ENCODE results near the gene CERS6.
"Not testable (repeated sequence)": the region's sequence is repeated elsewhere in the genome, so short reads cannot be mapped to it uniquely, and the experiment has no call there.

The CERS6 gene

DNA sequence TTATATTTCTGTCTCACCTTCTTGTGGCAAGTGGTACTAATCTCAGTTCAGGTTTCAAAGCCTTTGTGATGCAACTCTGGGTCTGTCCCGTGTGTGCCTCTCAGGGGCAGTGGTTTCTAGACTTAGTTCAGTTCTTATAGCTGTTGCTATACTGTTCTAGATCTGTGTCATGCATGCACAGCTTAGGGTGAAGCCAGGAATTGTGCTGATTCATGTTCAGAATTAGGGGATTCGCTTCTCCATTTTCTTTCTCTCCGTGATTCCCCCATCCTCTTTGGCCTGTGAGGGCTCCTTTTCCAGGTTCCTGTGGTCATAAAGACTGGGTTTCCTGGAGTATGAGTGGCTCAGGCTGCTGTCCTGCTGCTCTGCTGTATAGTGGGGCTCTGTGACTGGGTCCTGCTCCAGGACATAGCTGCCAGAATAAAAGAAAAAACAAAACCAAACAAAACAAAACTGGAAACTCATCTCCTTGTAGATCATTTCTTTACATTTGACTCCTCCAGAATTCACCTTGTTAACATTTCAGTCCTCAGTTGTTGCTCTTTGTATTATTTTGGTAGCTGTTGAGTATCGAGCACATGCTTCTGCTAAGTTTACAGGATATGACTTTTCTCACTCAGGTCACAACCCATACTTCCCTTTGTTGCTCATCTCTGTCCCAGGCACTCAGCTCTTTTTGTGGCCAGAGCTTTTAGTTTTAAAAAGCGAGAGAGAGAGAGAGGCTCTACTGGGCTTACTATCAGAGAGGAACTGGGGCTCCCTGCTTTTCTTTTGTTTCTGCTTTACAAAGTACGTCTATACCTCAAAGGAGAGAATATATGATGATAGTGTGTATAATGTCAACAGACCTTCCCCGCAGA, 34.2 kb downstream of the CERS6 start:
- Histone ChIP-seq H3K4me1 (no peaks in the 10 kb centered on the region), H3K27me3 (no peaks in the 10 kb centered on the region), H3K4me3 (ENCODE audit: low read depth, low read length) (no peak overlapping the region), H3K36me3 (no peaks in the 10 kb centered on the region), H3K9me3 (no peaks in the 10 kb centered on the region)
- DNase-seq = no peak
- TF ChIP-seq, protein P1, sequence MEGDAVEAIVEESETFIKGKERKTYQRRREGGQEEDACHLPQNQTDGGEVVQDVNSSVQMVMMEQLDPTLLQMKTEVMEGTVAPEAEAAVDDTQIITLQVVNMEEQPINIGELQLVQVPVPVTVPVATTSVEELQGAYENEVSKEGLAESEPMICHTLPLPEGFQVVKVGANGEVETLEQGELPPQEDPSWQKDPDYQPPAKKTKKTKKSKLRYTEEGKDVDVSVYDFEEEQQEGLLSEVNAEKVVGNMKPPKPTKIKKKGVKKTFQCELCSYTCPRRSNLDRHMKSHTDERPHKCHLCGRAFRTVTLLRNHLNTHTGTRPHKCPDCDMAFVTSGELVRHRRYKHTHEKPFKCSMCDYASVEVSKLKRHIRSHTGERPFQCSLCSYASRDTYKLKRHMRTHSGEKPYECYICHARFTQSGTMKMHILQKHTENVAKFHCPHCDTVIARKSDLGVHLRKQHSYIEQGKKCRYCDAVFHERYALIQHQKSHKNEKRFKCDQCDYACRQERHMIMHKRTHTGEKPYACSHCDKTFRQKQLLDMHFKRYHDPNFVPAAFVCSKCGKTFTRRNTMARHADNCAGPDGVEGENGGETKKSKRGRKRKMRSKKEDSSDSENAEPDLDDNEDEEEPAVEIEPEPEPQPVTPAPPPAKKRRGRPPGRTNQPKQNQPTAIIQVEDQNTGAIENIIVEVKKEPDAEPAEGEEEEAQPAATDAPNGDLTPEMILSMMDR (IDR thresholded peaks at IDR 0.05; ENCODE audit: low read depth, low read length) = no peak

DNA sequence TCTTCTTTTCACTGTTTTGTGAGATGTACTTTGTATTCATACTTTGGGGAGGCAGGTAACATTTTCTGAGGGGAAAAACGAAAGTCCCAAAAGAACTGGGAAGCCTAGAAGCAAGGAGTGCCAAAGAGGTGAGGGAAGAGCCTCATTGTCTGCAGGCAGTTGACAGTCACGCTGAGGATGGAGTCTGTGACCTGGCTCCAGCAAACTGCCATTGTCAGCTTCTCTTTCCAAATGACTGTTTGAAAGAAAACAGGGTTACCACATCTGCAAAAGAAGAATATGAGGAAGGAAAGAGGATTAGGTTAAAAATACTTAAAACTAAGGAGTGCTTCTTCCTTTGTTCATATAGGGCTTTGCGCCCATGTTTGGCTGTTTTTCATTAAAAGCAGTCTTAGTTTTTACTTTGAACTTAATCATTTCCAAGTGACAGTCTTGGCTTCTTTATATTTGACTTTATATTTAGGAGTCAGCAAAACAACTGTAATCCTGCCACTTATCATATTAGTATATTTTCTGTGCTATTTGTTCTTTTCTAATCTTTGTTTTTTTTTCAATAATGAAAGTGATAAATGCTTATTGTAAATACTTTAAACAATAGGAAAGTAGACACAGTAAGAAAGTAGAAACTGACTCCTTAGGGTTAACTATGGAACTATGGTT, 35.0 kb downstream of the CERS6 start:
- DNase-seq = no peak
- H3K36me3 ChIP-seq = no peaks in the 10 kb centered on the region
- H3K27me3 ChIP-seq = no peaks in the 10 kb centered on the region
- no peak overlapping the region for H3K4me3 ChIP-seq (ENCODE audit: low read depth, low read length)
- H3K4me1 ChIP-seq = no peaks in the 10 kb centered on the region
- H3K9me3 ChIP-seq = no peaks in the 10 kb centered on the region
- TF ChIP-seq, protein P1 (IDR thresholded peaks at IDR 0.05; ENCODE audit: low read depth, low read length) = no peak

DNA sequence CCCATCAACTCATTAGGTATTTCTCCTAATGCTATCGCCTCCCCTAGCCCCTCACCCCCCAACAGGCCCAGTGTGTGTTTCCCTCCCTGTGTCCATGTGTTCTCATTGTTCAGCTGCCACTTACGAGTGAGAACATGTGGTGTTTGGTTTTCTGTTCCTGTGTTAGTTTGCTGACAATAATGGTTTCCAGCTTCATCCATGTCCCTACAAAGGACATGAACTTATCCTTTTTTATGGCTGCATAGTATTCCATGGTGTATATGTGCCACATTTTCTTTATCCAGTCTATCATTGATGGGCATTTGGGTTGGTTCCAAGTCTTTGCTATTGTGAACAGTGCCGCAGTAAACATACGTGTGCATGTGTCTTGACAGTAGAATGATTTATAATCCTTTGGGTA, 35.7 kb downstream of the CERS6 start:
- H3K36me3 ChIP-seq; H3K4me1 ChIP-seq; H3K4me3 ChIP-seq (ENCODE audit: low read depth, low read length); DNase-seq; H3K27me3 ChIP-seq; H3K9me3 ChIP-seq: not testable (repeated sequence)

DNA sequence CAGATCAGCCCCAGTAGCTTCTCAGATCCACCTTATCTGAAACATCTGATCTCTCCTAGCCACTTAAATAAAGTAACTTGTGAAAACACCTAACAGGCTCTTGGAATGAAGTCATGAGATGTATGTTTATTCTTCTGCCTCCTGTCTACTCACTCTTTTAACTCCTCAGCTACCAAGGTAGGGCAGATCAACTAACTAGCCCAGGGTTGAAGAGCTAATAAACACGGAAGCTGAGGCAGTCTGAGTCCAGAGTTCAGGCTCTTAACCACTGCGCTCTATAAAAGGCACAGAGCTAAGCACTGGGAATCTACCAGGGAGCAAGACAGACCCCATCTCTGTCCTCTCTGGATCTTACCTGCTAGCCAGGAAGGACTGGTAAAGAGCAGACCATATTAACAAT, 37.1 kb downstream of the CERS6 start:
- not testable (repeated sequence) for H3K4me3 ChIP-seq (ENCODE audit: low read depth, low read length); H3K9me3 ChIP-seq; H3K4me1 ChIP-seq; H3K36me3 ChIP-seq; H3K27me3 ChIP-seq; DNase-seq

DNA sequence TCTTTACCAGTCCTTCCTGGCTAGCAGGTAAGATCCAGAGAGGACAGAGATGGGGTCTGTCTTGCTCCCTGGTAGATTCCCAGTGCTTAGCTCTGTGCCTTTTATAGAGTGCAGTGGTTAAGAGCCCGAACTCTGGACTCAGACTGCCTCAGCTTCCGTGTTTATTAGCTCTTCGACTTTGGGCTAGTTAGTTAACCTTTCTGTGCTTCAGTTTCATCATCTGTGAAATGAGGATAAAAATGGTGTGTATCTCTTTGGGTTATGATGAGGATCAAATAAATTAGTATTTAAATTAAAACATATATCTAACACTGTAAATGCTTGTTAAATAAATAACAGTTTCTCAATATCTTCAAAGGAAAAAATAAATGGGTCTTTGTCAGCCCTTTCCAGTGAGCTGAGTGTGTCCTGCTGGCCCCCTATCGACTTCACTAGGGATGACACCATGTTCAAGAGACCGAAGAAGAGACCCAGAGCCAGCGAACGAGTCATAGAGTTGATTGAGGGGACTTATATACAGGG, 38.2 kb downstream of the CERS6 start:
- Histone ChIP-seq H3K9me3 (no peaks in the 10 kb centered on the region), H3K4me3 (ENCODE audit: low read depth, low read length) (no peak overlapping the region), H3K27me3 (no peaks in the 10 kb centered on the region), H3K4me1 (no peaks in the 10 kb centered on the region), H3K36me3 (no peaks in the 10 kb centered on the region)
- TF ChIP-seq, protein P1 (IDR thresholded peaks at IDR 0.05; ENCODE audit: low read depth, low read length) = peak; percentile 57
- peak; percentile 33 for DNase-seq

DNA sequence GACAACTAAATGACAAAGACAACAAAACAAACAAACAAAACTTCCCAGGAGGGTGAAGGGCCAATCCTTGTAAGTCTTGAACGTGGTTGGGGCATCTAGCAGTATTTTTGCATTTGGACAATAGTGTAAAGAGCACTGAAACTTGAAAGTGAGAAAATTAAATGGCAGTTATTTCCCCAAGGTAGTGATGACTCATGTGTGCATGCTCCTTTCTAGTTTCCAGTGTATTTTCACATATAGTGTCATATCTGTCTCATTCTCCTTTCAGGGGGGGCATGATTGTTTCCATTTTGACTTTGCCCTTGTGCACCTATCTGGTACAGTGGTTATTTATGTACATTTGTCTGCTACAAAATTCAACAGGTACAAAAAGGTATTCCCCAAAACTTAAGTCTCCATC, 39.5 kb downstream of the CERS6 start:
- H3K36me3 ChIP-seq = no peaks in the 10 kb centered on the region
- TF ChIP-seq, protein P1 (IDR thresholded peaks at IDR 0.05; ENCODE audit: low read depth, low read length) = no peak
- no peaks in the 10 kb centered on the region for H3K27me3 ChIP-seq
- no peak overlapping the region for H3K4me3 ChIP-seq (ENCODE audit: low read depth, low read length)
- DNase-seq = no peak
- no peaks in the 10 kb centered on the region for H3K4me1 ChIP-seq
- H3K9me3 ChIP-seq = no peaks in the 10 kb centered on the region

DNA sequence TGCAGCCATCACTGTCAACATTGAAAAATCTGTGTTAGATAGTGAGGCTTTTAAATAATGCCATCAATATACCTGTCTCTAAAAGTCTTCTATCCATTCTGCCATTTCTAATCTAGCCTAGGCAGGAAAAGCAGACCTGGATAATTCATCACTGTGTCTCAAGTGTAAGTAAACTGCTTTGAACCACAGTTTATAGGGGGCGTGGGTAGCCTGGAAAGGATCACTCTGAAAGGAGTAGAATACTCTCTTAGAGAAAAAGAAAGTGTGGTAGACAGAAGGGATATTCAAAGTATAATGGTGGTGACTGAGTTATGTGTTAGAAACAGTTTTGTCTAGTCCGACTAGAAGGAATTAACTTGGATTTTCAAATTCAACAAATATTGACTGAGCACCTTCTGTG, 40.8 kb downstream of the CERS6 start:
- H3K27me3 ChIP-seq = no peaks in the 10 kb centered on the region
- TF ChIP-seq, protein P1 (IDR thresholded peaks at IDR 0.05; ENCODE audit: low read depth, low read length) = no peak
- H3K9me3 ChIP-seq = no peaks in the 10 kb centered on the region
- H3K4me1 ChIP-seq = no peaks in the 10 kb centered on the region
- no peak for DNase-seq
- no peaks in the 10 kb centered on the region for H3K36me3 ChIP-seq
- H3K4me3 ChIP-seq (ENCODE audit: low read depth, low read length) = no peak overlapping the region

Measured in BE2C (cell line).